ENCODE measurements around the gene CLIP1. TPM values are rescaled to one million over a fixed set of nuclear protein-coding genes. Genes with fewer than 3 reads are reported as not detected.

The CLIP1 gene
- total and polyA plus RNA-seq, 2 of the 13 experiments (the other 11 are each of a cell fraction or from before 2014, with no cell fraction given): 28.9 to 43.7 TPM

GRCh38 chr12:122266230-122266901 lies 156.1 kb downstream of the CLIP1 start, which contains the start of gene VPS33A (continued):
- TF ChIP-seq, protein P1, sequence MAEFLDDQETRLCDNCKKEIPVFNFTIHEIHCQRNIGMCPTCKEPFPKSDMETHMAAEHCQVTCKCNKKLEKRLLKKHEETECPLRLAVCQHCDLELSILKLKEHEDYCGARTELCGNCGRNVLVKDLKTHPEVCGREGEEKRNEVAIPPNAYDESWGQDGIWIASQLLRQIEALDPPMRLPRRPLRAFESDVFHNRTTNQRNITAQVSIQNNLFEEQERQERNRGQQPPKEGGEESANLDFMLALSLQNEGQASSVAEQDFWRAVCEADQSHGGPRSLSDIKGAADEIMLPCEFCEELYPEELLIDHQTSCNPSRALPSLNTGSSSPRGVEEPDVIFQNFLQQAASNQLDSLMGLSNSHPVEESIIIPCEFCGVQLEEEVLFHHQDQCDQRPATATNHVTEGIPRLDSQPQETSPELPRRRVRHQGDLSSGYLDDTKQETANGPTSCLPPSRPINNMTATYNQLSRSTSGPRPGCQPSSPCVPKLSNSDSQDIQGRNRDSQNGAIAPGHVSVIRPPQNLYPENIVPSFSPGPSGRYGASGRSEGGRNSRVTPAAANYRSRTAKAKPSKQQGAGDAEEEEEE (CRISPR knock-in tag; IDR thresholded peaks at IDR 0.05; ENCODE audit: borderline replicate concordance): no peak
- no peak for TF ChIP-seq THYN1 (CRISPR knock-in tag; IDR thresholded peaks at IDR 0.05; ENCODE audit: borderline replicate concordance, low read depth)
- TF ChIP-seq ELF1 (CRISPR knock-in tag; IDR thresholded peaks at IDR 0.05): peak; percentile 100
- no peak for TF ChIP-seq ZFP37 (CRISPR knock-in tag; IDR thresholded peaks at IDR 0.05; ENCODE audit: borderline replicate concordance)
- TF ChIP-seq ZBTB4 (CRISPR knock-in tag; IDR thresholded peaks at IDR 0.05; ENCODE audit: borderline replicate concordance): 0 out of 2 replicates have a peak, but pooled peaks have one; percentile 32
- no peak for TF ChIP-seq ZNF232 (CRISPR knock-in tag; IDR thresholded peaks at IDR 0.05; ENCODE audit: borderline replicate concordance)
- peak; percentile 76 for TF ChIP-seq FOXA3 (CRISPR knock-in tag; IDR thresholded peaks at IDR 0.05)
- no peak for TF ChIP-seq CENPX (CRISPR knock-in tag; IDR thresholded peaks at IDR 0.05)
- peak; percentile 73; the same call in 1 of the 2 replicates for TF ChIP-seq ZSCAN31 (CRISPR knock-in tag; IDR thresholded peaks at IDR 0.05; ENCODE audit: low read depth)
- peak; percentile 82 for TF ChIP-seq TMF1 (CRISPR knock-in tag; IDR thresholded peaks at IDR 0.05; ENCODE audit: low read depth)
- no peak for TF ChIP-seq ZBTB14 (CRISPR knock-in tag; IDR thresholded peaks at IDR 0.05)
- peak; percentile 36; the same call in 1 of the 2 replicates for TF ChIP-seq ZSCAN9 (CRISPR knock-in tag; IDR thresholded peaks at IDR 0.05; ENCODE audit: borderline replicate concordance)
- peak; percentile 85 for TF ChIP-seq TBL1XR1 (IDR thresholded peaks at IDR 0.05; ENCODE audit: borderline replicate concordance, low read length, partially characterized antibody)
- peak; percentile 63; the same call in 1 of the 2 replicates for TF ChIP-seq AKAP8 (CRISPR knock-in tag; IDR thresholded peaks at IDR 0.05)
- TF ChIP-seq MEF2D (CRISPR knock-in tag; IDR thresholded peaks at IDR 0.05): peak; percentile 46; the same call in 1 of the 2 replicates
- TF ChIP-seq ZNF713 (CRISPR knock-in tag; IDR thresholded peaks at IDR 0.05): no peak; the same call in 1 of the 2 replicates
- TF ChIP-seq, protein P2, sequence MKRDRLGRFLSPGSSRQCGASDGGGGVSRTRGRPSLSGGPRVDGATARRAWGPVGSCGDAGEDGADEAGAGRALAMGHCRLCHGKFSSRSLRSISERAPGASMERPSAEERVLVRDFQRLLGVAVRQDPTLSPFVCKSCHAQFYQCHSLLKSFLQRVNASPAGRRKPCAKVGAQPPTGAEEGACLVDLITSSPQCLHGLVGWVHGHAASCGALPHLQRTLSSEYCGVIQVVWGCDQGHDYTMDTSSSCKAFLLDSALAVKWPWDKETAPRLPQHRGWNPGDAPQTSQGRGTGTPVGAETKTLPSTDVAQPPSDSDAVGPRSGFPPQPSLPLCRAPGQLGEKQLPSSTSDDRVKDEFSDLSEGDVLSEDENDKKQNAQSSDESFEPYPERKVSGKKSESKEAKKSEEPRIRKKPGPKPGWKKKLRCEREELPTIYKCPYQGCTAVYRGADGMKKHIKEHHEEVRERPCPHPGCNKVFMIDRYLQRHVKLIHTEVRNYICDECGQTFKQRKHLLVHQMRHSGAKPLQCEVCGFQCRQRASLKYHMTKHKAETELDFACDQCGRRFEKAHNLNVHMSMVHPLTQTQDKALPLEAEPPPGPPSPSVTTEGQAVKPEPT (CRISPR knock-in tag; IDR thresholded peaks at IDR 0.05; ENCODE audit: low read depth): 0 out of 2 replicates have a peak, but pooled peaks have one; percentile 38
- TF ChIP-seq HMGXB4 (CRISPR knock-in tag; IDR thresholded peaks at IDR 0.05; ENCODE audit: borderline replicate concordance in 1 of 2, low read depth in 1 of 2): peak in 1 of 2 experiments; percentile 91
